ENCODE results near the gene UPK3BL1.
"Not testable (repeated sequence)": the region's sequence is repeated elsewhere in the genome, so short reads cannot be mapped to it uniquely, and the experiment has no call there.

Gene UPK3BL1, protein sequence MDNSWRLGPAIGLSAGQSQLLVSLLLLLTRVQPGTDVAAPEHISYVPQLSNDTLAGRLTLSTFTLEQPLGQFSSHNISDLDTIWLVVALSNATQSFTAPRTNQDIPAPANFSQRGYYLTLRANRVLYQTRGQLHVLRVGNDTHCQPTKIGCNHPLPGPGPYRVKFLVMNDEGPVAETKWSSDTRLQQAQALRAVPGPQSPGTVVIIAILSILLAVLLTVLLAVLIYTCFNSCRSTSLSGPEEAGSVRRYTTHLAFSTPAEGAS

GRCh38 chr7:102642691-102643090, at the start of gene UPK3BL1:
TSS of gene UPK3BL1 (minus strand) at chr7:102642791. CDS start at chr7:102642741, 50 bp downstream.
- not testable (repeated sequence) for DNase-seq

- DNase-seq, result not testable (repeated sequence)
Measured at GRCh38 chr7:102690602-102691001, 48.0 kb upstream of the UPK3BL1 start.

DNA sequence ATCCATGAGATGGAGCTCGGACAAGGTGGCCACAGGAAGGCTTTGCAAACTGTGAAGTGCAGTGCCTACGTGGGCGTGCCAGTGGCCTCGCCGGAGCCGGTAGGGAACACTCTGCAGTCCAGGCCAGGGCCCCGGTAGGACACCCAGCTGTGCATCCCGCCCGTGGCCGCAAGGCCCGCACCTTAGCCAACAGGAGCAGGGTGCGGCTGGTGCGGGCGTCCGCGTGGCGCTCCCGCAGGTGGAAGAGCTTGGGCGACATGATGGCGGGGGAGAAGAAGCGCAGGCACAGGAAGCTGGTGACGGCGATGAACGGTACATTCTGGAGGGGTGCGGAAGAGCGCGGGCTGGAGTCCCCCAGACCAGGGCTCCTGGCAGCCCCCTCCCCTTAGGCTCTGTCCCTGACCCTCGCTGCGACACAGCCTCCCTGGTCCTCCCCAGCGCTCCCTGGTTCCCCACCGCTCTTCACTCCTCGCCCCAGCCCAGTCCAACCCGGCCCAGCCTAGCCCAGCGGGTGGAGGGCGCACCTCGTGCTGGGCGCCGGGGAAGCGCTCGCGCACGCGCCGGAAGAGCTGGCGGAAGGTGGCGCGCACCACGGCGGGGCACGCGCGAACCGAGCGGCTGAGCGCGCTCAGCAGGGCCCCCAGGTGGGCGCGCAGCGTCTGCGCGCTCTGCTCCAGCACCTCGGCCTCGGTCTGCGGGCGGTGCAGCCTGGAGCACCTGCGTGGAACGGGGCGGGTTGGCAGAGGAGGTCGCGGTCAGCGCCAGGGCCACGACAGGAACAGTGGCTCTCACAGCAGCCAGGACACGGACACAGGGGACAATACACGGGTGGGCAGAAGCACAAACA, 47.1 kb upstream of the UPK3BL1 start:
- DNase-seq, result not testable (repeated sequence)

DNA sequence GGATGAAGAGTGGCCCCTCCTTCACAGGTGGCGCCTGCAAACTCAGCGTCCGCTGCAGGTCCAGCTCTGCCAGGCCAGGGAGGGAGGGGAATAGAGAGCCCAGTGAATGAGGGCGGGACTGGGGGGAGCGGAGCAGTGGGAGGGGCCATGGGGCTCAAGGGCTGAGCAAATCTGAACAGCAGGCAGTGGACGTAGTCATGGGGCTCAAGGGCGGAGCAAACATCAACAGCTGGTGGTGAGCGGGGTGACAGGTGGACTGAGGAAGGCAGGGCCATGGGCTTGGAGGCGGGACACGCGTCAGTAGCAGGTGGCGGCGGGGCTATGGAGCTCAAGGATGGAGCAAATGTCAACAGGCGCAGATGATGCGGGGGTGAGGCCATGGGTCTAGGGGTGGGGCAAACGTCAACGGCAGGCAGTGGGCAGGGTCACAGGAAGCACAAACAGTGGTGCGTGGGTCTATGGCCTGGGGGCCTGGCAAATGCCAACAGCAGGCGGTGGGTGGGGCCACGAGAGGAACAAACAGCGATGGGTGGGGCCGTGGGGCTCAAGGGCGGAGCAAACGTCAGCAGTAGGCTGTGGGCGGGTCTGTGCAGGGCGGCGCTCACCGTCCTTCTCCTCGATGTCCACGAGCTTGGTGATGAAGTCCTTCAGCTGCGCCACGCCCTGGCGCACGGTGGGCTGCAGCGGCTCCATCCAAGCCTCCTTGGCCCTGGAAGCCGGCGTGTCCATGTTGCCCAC, 45.9 kb upstream of the UPK3BL1 start:
- not testable (repeated sequence) for DNase-seq

GRCh38 chr7:102682560-102682959, 40.0 kb upstream of the UPK3BL1 start:
- not testable (repeated sequence) for DNase-seq

DNA sequence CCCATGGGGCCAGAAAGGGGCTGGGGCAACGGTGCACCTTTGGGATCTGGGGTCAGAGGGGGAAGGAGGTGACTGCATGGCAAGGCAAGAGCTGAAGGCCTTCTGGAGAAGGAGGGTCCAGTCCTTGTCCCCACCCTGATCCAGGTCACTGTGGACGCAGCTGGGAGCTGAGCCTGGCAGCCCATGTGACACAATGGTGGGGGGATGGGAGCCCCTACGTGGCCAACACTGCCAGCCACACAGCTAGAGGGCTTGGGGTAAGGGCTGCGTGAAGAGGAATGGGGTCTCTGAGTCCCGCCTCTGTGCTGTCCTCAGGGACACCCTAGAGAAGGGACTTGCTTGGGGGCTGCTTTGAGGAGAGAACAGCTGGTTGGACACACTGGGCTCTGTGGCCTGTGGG, 38.2 kb upstream of the UPK3BL1 start:
- DNase-seq, result not testable (repeated sequence)

DNA sequence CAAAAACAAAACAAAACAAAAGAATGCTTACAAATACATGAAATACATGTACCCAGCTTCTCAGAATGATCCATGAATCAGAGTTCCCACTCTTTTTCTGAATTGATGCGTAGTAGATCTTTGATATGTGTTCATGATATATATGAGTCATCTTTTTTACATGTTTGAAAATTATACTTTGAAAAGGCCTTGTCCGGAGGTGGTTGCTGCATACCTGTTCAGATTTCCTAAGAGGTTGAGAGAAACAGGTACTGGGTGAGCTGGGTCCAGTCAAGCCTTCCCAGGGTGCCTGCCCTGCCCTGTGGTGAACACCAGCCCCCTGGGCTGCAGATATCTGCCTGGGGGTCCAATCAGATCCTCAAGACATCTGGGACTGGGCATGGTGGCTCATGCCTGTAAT, 33.0 kb upstream of the UPK3BL1 start:
- DNase-seq, result not testable (repeated sequence)

GRCh38 chr7:102673447-102674067, 31.0 kb upstream of the UPK3BL1 start:
- not testable (repeated sequence) for DNase-seq

GRCh38 chr7:102671956-102672307, 29.3 kb upstream of the UPK3BL1 start:
- DNase-seq, result not testable (repeated sequence)

- not testable (repeated sequence) for DNase-seq
Measured at GRCh38 chr7:102671166-102671955, 28.8 kb upstream of the UPK3BL1 start, which contains the start of gene POLR2J2. TSS of gene POLR2J2 (minus strand) at chr7:102671663. CDS start at chr7:102671601, 62 bp downstream.

- not testable (repeated sequence) for DNase-seq
Measured at GRCh38 chr7:102667523-102667922, 24.9 kb upstream of the UPK3BL1 start.

- not testable (repeated sequence) for DNase-seq
Measured at GRCh38 chr7:102666850-102667249, 24.3 kb upstream of the UPK3BL1 start.

GRCh38 chr7:102664765-102665164, 22.2 kb upstream of the UPK3BL1 start:
- not testable (repeated sequence) for DNase-seq

DNA sequence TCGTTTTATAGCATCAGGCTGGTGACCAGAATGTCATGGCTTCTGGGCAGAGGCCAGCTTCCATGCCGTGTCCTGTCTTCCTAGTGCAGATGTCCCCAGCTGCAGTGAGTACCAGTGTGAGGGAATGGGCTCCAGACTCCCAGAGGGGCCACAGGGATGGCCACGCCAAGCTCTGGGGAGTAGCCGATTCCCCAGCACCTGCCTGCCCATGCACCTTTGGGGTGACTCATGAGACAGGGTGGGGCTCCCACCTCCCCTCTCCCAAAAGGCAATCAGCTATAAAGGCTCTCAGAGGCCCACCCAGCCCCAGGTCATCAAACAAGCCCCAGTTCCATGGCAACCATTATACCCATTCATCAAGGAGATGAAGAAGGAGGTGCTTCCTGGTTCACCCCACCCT, 7.3 kb upstream of the UPK3BL1 start, which contains the start of gene SPDYE2B:
SPDYE2B (plus strand) TSS at position 396 of the 400 bp plus-strand sequence. CDS start 2,030 bp downstream, outside the sequence.
- not testable (repeated sequence) for DNase-seq

GRCh38 chr7:102647813-102648212, 5.2 kb upstream of the UPK3BL1 start:
- not testable (repeated sequence) for DNase-seq

DNA sequence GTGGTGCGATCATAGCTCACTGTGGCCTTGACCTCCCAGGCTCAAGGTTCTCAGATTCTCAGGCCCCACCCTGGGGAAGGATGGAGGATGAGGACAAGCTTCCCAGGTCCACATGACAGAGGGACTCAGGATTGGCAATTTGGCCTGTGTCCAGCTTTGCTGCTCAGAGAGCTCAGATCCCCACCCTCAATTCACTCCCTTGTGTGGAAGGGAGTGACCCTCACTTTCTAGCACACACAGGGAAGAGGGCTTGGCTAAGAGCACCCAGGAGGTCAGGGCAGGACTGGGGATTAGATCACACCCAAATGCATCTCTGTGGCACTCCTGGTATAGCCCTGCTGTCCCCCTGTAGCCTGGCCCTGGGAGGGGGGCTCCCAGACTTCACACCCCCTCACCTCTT, 813 bp upstream of the UPK3BL1 start:
- not testable (repeated sequence) for DNase-seq

DNA sequence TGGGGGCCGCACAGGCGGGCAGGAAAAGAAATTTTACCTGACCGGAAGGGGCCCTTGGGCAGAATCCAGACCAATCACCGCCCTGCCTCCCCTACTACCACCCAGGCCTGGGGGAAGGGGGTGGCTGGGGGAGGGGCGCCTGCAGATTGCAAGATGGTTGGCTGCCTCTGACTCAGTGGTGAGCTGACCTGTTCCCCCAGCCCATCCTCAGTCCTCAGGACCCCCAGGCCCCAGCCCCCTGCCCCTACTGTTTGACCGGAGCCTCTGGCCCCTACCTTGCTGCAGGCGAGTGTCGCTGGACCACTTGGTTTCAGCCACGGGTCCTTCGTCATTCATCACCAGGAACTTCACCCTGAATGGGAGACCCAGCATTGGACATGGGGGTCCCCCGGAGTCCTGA, 3.7 kb downstream of the UPK3BL1 start:
- not testable (repeated sequence) for DNase-seq

DNA sequence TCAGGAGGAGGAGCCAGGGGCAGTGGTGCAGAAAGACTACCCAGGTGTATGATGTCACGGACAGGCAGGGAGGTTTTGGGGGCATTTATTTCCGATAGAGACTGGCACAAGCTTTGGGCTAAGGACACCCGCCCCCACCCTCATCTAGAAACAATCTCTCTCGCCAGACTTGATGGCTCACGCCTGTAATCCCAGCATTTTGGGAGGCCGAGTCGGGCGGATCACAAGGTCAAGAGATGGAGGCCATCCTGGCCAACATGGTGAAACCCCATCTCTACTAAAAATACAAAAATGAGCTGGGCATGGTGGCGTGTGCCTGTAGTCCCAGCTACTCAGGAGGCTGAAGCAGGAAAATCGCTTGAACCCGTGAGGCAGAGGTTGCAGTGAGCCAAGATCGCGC, 5.6 kb downstream of the UPK3BL1 start:
- not testable (repeated sequence) for DNase-seq

DNA sequence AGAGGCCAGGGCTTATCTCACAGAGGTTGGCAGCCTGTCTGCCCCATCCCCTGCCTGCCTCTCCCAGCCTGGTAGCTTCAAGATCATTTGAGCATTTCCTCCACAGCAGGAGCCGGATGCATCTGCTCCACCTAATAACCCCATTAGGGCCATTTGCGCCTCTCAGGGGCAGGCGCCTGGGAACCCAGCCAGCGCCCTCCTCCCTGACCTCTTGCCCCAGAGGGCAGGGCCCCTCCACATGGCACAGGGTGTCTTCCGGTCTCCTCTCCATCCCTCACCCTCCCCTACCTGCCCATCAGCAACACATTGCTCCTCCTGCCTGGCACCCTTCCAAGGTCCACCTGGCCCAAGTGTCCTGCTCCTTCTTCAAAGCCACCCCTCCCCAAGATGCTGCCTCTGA, 7.2 kb downstream of the UPK3BL1 start:
- DNase-seq, result not testable (repeated sequence)

- not testable (repeated sequence) for DNase-seq
Measured at GRCh38 chr7:102634299-102634698, 8.3 kb downstream of the UPK3BL1 start.

Data from nucleus accumbens (tissue), 56 donors.